NCI-H1048 (cell line): ENCODE results near the gene UBALD2.
"Not testable (repeated sequence)": the region's sequence is repeated elsewhere in the genome, so short reads cannot be mapped to it uniquely, and the experiment has no call there.

Experiments
- DNase-seq: peaks from one replicate; lab custom pipeline; 2025; lab: John Stamatoyannopoulos, UW

The UBALD2 gene

DNA sequence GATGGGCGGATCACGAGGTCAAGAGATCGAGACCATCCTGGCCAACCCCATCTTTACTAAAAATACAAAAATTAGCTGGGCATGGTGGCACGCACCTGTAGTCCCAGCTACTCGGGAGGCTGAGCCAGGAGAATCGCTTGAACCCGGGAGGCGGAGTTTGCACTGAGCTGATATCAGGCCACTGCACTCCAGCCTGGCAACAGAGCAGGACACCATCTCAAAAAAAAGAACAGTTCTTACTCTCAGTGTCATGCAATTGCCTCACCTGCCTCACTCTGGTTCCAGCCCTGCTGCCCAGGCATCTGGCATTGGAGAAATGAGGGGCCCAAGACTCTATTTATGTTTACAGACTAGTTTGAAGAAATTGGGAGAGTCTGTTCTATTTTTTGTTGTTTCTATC lies 20.4 kb upstream of the UBALD2 start:
- not testable (repeated sequence) for DNase-seq

DNA sequence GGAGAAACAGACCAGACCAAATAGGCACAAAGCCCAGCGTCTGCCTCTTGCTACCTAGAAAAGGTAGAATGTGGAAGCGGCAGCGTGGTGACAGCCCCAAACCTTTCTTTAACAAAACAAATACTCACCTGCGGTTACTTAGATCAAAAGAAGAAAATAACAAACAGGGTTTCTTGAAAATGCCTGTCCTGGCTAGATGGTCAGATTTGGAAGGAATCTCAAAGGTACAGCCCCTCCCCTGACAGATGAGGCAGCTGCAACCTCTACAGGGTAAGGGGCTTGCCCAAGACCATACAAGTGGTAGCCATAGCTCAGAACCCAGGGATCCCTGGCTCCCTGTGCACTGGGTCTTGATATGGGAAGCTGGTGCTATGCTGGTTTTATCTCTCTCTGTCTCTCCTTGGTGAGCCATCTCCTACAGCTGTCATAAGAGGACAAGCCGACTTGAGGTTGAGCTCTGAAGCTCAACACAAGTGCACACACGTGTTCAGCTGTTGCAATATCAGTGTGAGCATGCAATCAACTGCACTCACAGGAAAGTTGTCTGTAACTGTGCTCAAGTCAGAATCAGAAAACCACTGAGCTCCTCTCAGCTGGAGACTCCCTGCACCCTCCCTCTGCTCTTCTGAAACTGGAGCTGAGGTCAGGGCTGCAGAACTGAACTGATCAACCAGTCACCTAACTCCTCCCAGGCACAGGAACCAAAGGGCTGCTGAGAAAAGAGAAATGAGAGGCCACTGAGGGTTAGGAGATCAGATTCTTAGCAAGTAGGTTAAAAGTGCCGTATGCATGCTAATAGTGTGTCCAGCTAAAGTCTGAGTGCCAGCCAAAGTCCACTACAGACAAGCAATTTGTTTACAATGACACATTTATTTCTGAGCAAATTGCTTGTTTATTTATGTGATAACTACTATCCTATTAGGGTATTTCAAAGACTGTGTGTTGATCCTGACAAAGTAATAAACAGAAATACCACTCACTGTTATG lies 18.8 kb upstream of the UBALD2 start:
- no peak for DNase-seq

DNA sequence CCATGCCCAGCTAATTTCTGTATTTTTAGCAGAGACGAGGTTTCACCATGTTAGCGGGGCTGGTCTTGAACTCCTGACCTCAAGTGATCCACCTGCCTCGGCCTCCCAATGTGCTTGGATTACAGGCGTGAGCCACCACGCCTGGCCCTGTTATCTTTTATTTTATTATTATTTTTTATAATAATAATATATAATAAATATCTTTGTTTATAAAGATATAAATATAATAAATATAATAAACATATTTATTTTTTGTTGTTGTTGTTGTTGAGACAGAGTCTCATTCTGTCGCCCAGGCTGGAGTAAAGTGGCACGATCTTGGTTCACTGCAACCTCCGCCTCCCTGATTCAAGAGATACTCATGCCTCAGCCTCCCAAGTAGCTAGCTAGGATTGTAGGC lies 17.8 kb upstream of the UBALD2 start:
- DNase-seq = no peak

DNA sequence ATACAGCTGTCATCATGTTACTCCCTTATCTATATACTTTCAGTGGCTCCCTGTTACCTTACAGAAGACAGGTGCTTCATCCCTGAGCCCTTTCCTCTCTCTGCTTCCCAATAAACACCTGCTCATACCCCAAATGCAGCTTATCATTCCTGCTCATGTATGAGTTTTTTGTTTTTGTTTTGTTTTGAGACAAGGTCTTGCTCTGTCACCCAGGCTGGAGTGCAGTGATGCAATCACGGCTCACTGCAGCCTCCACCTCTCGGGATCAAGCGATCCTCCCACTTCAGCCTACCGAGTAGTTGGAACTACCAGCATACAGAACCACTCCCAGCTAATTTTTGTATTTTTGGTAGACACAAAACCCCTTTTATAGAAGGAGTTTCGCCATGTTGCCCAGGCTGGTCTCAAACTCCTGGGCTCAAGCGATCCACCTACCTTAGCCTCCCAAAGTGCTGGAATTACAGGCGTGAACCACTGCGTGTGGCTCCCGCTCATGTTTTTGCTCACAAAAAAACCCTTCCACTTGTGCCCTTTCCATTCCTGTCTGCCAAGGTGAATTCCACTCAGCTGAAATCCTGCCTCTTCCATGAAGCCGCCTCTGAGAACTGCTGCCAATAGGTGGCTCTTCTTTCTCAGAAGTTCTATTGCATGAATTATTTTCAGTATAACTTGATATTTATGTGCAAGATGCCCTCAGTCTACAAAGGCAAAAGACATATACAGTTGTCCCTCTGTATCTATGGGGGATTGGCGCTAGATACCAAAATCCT lies 16.9 kb upstream of the UBALD2 start:
- DNase-seq = no peak

DNA sequence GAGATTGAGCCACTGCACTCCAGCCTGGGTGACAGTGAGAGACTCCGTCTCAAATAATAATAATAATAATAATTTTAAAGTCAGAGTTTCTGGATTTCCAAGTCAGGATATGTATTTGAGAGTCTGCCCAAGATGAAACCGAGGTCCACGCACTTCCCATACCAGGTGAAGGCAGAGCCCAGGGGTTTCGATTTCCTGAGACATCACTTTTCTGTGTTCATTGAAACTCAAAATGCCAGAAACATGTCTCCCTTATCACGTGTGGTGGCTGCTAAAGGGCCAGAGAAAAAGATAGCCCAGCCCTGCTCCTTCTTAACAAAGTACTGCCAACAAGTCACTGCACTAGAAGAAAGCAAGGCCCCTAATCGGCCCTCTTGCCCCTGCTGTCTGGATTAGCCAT lies 15.0 kb upstream of the UBALD2 start:
- DNase-seq = no peak

DNA sequence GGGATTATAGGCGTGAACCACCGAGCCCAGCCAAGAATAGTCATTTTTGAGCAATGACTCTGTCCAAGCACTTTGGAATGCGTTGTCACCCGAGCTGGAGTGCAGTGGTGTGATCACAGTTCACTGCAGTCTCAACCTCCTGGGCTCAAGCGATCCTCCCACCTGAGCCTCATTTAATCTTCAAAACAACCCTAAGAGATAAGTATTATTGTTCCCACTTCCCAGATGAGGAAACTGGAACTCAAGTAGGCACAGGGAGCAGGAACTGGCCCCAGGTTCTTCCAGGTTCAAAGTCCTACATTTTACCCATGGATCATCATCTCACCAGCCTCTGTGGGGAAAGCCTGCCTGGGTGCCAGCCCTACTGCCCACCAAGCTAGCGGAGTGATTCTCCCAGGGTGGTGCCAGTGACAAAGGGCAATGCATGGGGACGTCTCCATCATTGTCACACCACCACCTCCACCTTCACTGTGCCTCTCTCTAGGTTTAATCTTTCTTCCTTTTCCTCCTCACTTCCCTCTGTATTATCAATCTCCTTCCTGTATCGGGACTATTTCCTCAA lies 13.6 kb upstream of the UBALD2 start:
- DNase-seq = no peak

DNA sequence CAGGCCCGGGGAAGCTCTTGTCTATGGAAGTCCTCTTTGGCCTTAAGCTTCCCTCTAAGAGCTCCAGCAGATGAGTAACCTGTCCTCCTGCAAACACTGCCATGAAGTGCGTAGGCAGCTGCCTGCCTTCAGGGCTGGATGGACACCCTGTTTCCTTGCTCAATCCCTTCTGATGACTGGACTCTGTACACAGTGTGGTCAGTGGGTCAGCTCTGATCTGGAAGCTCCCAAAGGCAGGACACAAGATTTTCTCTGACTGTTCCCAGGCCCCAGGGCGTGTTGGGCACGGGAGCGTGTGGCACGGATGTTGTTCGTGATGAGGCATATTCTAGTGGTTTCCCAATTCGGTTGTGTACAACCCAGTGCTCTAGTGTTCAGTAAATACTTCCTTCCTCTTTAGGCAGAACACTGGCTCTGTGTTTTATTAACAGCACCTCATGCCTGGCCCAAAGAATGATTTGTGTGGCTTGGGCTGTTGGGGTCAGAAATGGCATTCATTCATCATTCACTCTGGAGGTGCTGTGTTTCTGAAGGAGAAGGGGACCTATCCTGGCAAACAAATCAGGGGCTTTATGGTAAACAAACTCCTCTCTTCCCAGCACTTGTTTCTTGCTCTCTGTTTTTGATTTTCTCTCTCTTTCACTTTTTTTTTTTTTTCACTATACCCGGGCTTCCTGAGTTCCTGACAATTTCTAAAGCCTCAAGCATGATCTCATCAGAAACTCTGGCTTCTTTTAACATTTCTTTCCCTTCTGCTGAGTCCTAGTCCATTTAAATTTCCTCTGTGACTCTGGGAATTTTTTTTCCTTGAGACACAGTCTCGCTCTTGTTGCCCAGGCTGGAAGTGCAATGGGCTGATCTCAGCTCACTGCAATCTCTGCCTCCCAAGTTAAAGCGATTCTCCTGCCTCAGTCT lies 12.9 kb upstream of the UBALD2 start:
- no peak for DNase-seq

DNA sequence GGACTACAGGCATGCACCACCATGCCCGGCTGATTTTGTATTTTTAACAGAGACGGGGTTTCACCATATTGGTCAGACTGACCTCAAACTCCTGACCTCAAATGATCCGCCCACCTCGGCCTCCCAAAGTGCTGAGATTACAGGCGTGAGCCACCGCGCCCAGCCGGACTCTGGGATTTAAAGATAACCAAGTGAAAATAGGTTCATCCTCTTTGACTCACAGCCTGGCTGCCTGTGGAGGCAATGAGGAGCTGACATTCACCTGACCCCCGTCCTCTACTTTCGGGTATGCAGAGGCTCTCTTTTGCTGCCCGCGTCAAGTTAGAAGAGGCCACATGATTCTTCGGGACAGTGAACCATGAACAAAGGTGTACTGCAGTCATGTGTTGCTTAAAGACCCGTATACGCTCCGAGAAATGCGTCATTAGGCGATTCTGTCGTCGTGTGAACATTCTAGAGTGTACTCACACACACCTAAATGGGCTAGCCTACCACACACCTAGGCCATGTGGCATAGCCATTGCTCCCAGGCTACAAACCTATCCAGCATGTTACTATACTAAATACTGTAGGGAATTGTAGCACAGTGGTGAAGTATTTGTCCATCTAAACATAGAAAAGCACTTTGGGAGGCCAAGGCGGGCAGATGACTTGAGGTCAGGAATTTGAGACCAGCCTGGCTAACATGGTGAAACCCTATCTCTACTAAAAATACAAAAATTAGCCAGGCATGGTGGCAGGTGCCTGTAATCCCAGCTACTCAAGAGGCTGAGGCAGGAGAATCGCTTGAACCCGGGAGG lies 12.0 kb upstream of the UBALD2 start:
- DNase-seq = not testable (repeated sequence)

DNA sequence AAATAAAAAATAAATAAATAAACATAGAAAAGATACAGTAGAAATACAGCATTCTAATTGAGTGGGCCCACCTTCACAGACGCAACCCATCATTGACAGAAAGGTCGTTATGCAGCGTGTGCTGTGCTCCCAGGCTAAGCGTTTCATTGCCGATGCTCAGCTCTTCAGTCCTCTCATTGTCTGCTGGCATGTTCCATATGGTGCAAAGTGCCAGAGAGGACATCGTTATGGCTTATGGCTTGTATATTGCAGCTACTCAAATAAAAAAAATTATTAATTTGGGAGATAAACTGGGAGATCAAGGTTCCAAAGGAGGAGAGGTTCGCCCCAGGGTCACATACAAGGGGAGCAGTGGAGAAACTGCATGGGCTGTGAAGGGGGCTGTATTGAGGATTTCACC lies 11.3 kb upstream of the UBALD2 start:
- no peak for DNase-seq

DNA sequence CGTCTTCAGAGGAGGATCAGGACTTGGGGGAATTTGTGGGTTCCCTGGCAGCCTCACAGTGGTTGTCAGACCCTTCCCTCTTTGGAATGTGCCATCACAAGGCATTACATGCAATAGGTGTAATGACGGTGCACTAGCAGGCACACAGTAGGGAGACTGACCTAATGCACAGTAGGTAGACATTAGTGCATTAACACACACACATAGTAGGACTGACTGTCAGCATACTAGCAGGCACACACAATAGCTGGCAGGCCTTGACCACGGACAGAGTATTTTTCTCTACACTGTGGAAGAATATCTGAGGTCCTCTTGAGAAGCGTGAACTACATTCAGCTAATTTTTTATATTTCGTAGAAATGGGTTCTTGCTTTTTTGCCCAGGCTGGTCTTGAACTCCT lies 10.9 kb upstream of the UBALD2 start:
- no peak for DNase-seq

DNA sequence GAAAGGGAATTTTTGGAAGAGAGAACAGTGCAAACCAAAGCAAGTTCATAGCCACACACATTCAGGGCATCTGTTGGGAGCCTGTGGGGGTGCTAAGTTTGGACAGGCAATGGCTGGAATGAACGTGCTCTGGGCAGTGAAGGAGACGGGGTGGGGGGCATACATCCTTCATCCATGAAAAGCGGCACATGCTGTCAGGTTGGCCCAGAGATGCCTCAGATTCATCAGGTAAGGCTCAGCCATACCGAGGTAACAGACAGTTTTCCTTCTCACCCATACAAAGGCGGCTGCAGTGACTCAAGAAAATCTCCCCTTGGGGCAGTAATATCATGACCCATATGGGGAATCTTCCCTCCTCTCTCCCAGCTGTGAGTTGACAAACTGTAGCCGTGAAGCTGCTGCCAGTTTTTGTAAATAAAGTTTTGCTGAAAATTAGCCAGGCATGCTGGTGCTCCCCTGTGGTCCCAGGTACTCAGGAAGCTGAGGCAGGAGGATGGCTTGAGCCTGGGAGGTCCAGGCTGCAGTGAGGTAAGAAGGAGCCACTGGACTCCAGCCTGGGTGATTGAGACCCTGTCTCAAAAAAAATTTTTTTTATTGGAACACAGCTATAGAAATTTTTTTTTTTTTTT lies 9.2 kb upstream of the UBALD2 start:
- no peak for DNase-seq

DNA sequence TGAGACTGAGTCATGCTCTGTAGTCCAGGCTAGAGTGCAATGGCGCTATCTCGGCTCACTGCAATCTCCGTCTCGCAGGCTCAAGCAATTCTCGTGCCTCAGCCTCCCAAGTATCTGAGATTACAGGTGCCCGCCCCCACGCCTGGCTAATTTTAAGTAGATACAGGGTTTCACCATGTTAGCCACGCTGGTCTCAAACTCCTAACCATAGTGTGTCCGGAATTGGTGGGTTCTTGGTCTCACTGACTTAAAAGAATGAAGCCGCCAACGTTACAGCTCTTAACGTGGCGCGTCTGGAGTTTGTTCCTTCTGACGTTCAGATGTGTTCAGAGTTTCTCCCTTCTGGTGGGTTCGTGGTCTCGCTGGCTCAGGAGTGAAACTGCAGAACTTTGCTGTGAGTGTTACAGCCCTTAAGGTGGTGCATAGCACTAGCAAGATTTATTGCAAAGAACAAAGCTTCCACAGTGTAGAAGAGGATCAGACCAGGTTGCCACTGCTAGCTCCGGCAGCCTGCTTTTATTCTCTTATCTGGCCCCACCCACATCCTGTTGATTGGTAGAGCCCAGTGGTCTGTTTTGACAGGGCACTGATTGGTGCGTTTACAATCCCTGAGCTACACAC lies 8.6 kb upstream of the UBALD2 start:
- DNase-seq = not testable (repeated sequence)

DNA sequence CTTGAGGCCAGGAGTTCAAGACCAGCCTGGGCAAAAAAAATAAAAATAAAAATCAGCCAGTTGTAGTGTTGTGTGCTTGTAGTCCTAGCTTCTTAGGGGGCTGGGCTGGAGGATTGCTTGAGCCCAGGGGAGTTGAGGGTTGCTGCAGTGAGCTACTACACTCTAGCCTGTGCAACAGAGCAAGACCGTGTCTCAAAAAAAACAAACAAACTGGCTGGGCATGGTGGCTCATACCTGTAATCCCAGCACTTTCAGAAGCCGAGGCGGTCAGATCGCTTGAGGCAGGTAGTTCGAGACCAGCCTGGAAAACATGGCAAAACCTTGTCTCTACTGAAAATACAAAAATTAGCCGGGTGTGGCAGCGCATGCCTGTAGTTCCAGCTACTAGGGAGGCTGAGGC lies 4.9 kb upstream of the UBALD2 start:
- no peak for DNase-seq

DNA sequence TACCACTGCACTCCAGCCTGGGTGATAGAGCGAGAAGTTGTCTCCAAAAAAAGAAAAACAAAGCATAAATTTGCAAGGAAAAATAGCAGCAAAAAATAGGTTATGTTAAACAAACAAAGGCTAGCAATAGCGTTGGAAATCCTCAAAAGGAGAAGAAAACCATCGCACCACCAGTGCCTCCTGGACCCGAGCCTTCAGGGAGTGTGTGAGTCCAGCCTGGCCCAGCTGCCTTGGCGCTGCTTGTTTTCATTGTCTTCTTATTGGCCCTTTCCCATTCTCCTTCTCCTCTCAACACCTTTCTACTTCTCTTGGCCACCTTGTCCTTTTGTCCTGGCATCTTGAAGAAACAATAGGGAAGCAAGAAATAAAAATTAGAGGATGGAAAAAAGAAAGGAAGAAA lies 4.5 kb upstream of the UBALD2 start:
- no peak for DNase-seq

DNA sequence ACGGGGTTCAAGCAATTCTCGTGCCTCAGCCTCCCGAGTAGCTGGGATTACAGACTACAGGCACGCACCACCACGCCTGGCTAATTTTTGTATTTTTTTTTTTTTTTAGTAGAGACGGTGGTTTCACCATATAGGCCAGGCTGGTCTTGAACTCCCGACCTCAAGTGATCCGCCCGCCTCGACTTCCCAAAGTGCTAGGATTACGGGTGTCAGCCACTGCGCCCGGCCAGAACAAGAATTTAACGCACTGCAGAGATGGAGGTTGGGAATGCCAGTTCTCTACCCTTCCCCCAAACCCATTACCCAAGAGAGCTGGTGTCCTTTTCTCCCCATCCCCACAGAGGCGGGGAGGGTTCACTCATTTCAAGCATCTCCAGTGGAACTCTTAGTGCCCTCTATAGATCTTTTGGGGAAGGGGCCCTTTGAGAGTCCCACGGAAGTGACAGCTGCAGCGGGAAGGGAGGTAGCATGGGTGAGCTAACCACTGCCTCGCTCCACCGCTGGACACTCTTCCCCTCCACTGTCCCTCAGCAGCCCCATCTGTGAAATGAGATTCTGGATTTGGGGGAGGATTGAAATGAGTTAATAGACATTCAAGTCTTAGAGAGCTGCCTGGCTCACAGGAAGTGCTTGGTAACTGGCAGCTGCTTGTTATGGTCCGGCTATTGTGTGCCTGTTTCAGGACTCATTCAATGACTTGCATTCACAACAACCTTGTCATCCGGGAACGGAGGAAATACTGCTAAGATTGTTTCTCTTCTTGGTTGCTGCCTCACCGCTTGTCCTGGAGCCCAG lies 3.5 kb upstream of the UBALD2 start:
- DNase-seq = no peak

DNA sequence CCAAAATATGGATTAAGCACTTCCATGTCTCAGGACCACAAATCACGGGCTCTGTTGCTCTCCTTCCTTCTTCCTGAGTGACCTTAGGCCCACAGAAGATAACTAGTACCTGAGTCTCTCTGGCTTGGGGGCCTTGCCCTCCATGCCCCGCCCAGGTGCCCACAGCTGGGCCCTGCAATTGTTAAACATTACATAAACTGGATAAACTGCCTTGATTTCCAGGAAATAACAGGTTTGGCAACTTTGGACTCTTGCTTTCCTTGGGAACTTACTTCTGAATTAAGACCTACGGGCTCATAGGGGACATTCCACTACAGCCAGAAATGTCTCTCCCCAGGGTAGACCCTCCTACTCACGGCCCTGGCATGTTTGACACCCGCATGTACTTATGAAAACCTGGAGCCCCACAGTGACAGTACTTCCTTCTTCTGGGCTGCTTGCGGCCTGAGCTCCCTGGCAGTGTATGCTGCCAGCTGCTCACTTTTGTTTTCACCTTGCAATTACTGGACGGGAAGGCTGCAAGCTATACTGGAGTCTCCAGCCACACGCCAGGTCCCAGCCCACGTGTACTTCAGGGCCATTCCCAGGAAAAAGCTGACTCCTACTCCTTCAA lies 2.3 kb upstream of the UBALD2 start:
- DNase-seq = no peak

DNA sequence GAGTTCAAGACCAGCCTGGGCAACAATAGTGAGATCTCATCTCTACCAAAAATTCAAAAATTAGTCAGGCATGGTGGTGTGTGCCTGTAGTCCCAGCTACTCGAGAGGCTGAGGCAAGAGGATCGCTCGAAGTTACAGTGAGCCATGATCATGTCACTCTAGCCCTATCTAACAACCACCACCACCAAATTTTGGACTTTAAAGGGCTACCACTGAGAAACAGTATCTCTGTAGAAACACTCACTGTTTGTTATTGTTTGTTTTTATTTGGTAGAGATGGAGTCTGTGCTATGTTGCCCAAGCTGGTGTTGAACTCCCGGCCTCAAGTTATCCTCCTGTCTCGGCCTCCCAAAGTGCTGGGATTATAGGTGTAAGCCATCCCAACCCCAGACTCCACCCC lies 1.3 kb upstream of the UBALD2 start:
- no peak for DNase-seq

DNA sequence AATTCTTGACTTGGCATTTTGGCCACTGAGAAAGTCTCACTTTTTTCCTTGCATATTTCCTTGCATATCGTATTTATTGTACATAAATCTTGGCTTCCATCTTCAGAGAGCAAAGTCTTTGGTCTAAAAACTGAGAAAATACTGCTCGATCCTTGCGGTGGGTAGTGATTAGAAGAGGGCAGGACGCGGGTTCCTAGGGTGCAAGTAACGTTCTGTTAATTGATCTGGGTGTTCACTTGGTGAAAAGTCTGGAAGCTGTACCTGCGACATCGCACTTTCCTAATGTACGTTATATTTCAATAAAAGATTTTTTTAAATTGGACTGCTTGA lies 758 bp upstream of the UBALD2 start:
- no peak for DNase-seq
